GM18519 (cell line): ENCODE data around the gene TRPV4.

ENCODE experiments used
- ATAC-seq: cut with Tn5 transposase; IDR thresholded peaks from one replicate; pipeline ENCODE4 v1.9.1; 2021; ENCODE audit warnings: mild to moderate bottlenecking, moderate library complexity; ENCODE audit not compliant: unreplicated experiment, low FRiP score

The TRPV4 gene

DNA sequence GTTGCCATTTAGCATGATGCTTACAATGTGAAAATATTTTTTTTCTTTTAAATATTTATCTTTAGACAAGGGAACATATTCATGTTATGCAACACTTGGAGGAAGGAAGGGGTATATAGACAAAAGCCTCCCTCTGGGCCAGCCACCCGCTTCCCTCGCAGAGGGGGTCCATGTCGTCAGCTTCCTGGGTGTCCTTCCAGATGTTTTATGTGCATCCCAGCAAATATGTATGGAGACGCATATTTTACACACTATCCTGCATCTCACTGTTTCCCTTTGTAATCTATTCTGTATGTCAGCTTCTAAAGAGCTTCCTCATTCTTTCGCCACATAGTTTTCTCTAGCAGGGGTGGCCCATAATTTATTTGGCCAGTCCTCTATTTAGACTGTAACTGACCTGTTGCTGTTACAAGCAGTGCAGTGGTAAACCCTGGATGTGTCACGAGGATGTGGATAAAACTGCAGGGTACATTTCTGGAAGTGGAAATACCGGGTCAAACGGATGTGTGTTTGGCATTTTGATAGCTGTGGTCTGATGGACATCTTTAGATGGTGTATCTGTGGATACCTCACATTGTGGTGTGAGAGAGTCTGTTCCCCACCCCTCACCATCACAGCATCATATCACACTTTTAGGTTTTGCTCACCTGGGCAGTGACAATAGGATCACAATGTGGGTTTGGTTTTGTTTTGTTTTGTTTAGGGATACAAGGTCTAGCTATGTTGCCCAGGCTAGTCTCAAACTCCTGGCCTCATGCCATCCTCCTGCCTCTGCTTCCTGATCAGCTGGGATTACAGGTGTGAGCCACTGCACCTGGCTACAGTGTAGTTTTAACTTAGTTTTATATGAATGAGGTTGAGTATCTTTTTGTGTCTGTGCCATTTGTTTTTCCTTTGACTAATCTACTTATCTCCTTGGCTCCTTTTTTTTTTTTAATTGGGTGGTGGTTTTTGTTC lies 87.9 kb downstream of the TRPV4 start:
- ATAC-seq, result no peak

GRCh38 chr12:109744026-109744425 lies 89.2 kb downstream of the TRPV4 start:
- no peak for ATAC-seq

- ATAC-seq, result no peak
Observed at GRCh38 chr12:109743076-109743910, 89.9 kb downstream of the TRPV4 start.

DNA sequence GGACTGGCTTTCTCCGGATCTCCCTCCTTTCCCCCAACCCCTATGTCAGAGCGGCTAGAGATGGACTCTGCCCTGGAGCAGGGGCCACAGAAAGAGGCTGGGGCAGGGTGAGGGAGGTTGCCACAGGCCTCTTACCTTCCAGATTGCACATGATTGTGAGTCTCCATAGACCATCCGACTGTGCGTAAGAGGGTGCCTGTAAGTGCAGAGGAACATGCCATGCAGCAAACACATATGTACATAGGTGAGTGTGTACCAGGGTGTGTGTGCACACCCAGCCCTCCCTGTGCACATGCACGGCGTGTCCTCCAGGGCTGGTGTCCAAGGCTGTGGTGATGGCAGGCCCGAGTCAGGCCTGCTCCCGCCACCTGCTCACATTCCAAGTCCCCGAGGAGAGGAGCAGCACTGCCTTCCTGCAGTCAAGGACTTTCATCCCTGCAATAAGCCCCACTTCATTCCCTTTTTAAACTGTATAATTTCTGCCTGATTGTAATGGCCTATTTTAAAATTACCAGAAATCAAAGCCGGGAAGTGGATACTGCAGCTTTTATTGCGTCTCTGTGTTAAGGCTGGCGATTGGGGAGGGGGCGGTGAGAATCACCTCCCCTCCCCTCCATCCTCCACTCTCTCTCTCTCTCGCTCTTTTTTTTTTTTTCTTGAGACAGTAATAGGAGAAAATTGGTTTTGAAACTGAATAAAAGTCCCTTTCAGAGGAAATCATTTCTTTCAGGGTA lies 91.1 kb downstream of the TRPV4 start:
- ATAC-seq, result no peak

GRCh38 chr12:109741286-109741969 lies 91.8 kb downstream of the TRPV4 start:
- ATAC-seq, result no peak

- no peak for ATAC-seq
Observed at GRCh38 chr12:109740694-109741245, 92.4 kb downstream of the TRPV4 start.

- ATAC-seq, result no peak
Observed at GRCh38 chr12:109739747-109740693, 93.2 kb downstream of the TRPV4 start.

DNA sequence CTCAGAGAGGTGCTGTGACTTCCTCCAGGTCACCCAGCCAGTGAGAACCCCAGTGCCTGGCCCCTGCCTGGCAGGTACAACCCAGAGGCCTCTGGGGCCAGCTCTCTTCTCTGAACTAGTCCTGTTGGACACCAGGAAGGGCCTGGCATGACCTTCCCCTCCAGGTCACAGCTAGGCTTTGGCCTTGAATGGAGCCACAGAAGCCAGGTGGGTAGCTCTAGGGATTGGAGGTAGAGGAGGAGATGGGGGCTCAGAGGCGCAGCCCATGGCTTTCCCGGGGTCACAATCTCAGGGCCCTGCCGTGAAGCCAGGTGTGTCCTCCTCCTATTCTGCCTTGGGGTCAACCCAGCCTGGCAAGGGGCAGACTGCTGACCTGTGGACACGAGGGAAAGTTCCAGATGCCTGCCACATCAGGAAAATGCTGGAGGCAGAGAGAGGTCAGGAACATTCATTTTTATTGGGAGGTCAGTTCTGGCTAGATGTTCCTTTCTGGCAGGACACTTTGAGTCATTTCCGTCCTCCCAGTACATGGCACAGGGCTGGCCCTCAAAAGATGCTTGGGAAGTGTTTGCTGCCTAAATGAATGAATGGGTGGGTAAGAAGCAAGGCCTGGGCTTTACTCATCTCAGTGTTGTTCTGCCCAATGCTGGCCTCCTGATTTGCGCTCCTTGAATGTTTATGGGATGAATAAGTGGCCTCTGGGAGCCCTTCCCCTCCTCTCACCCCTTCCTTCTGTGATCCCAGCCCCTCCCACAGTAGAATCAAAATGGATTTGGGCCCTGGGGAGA lies 94.1 kb downstream of the TRPV4 start:
- ATAC-seq, result no peak

DNA sequence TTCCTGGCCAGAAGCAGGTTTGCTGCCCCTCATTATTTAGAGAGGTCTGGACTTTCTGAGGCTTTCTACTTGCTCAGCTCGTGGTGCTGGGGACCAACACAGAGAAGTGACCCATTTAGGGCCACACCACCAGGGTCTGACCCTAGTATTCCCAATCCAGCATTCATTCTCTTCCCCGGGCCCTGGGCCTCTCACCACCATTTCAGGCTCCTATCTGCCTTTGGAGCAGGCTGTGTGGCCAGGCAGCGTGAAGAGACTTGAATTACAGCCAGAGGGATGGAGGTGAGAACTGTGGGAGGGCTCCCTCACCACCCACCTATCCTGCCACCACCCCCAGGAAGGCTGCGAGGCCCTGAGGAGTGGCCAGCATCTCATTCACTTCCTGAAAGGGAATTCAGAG lies 95.0 kb downstream of the TRPV4 start:
- no peak for ATAC-seq

GRCh38 chr12:109737631-109738030 lies 95.6 kb downstream of the TRPV4 start:
- ATAC-seq, result no peak

GRCh38 chr12:109737126-109737525 lies 96.1 kb downstream of the TRPV4 start:
- ATAC-seq, result no peak

- no peak for ATAC-seq
Observed at GRCh38 chr12:109736552-109737108, 96.6 kb downstream of the TRPV4 start.

GRCh38 chr12:109735825-109736551 lies 97.2 kb downstream of the TRPV4 start:
- no peak for ATAC-seq

DNA sequence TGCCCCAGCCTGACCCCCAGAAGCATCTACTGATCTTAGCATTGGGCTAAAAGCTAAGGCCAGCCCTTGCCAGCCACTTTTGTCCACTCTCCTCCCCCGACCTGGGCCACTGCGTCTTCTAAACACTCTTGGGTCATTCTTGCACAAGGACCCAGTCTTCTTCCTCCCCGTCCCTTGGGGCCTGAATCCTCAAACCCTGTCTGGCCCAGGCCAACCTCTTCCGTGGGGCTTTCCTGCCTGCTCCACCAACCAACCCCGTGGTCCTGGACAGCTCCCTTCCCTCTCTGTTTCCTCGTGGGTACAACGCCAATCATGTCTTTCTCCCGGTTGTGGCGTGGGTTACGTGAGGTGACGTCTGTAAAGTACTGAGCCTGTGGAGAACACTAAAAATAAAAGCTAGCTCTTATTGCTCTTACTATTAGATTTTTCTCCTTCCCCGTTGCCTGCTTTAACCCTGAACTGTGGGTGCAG lies 98.1 kb downstream of the TRPV4 start:
- ATAC-seq, result no peak

DNA sequence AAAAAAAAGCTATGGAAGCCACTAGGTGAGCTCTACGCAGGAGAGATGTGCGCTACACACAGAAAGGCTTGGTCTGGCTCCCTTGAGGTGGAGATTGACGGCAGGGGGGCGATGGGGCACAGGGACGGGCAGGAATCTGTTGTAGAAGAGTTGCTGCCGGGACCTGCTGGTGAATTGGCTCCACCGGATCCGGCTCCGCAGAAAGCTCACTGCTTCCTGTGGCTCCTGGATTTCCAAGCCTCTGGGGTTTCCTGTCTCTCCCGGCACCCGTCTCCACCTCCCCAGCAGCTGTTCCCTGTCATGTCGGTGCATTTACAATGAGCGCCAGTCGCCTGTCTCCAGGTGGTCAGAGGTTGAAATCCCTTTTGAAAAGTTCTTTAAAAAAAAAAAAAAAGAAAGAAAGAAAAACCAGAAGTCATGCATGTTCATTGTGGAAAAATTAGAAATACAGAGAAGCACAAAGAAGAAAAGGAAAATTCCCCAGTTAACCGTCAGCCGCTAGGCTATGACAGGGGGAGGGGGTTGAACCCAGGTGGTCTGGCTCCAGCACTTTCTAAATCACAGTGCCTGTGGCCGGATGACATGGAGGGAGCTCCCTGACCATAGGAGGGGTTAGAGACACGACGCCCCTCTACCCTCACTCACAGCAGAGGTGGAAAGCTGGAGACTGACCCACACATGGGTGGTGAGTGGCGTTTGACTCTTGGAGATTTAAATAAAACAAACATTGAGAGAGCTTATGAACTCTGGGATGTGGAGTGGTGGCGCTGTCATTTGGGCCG lies 98.8 kb downstream of the TRPV4 start:
- no peak for ATAC-seq
